Lung (tissue), 12 donors: ENCODE data around the gene GPR176. TPM values are rescaled to one million over a fixed set of nuclear protein-coding genes. Genes with fewer than 3 reads are reported as not detected.

Experiments used
- ATAC-seq: fragments of 200-7000 bp; cut with Tn5 transposase; one replicate; pipeline ENCODE4 v1.9.1; 2020; ENCODE audit warnings: moderate number of reproducible peaks; ENCODE audit not compliant: insufficient read depth, low FRiP score
- DNase-seq, 3 donors: peaks; one replicate each; pipeline ENCODE4 v3.0.0-alpha.2; 2013 to 2017
- H3K27ac ChIP-seq, 2 donors: one replicate each; pipeline ENCODE4 v1.5.1; 2013; ENCODE audit warnings: mild to moderate bottlenecking in 2 of 2, moderate library complexity in 2 of 2, control low read depth in 1 of 2, inconsistent platforms in 1 of 2, low read depth in 1 of 2, low read length in 1 of 2
- H3K27me3 ChIP-seq, 3 donors: one replicate each; pipeline ENCODE4 v1.5.1; 2013; ENCODE audit warnings: low read length in 2 of 3; ENCODE audit not compliant: control insufficient read depth in 3 of 3, insufficient read depth in 3 of 3
- H3K36me3 ChIP-seq, 4 donors: one replicate each; pipeline ENCODE4 v1.5.1; 2013; ENCODE audit warnings: low read length in 4 of 4, mild to moderate bottlenecking in 1 of 4, moderate library complexity in 1 of 4; ENCODE audit not compliant: control insufficient read depth in 4 of 4, insufficient read depth in 4 of 4
- H3K4me1 ChIP-seq, 5 donors: one replicate each; pipeline ENCODE4 v1.5.1; 2013; ENCODE audit warnings: low read length in 5 of 5, mild to moderate bottlenecking in 2 of 5, moderate library complexity in 1 of 5; ENCODE audit not compliant: control insufficient read depth in 5 of 5, insufficient read depth in 5 of 5
- H3K4me3 ChIP-seq: one replicate; pipeline ENCODE4 v1.5.1; 2013; ENCODE audit warnings: mild to moderate bottlenecking, control low read depth, moderate library complexity
- H3K9ac ChIP-seq, 2 donors: one replicate each; pipeline ENCODE4 v1.5.1; 2013; ENCODE audit warnings: low read length in 2 of 2, control low read depth in 1 of 2; ENCODE audit not compliant: insufficient read depth in 1 of 2
- H3K9me3 ChIP-seq, 4 donors: one replicate each; pipeline ENCODE4 v1.5.1; 2013; ENCODE audit warnings: low read length in 3 of 4, mild to moderate bottlenecking in 1 of 4, moderate library complexity in 1 of 4; ENCODE audit not compliant: control insufficient read depth in 4 of 4, insufficient read depth in 3 of 4
- CTCF ChIP-seq: IDR thresholded peaks from 2 replicates; pipeline ENCODE4 v1.5.1; 2012; ENCODE audit warnings: mild to moderate bottlenecking; ENCODE audit errors: control extremely low read depth, extremely low read depth
- WGBS, 2 donors: extraction: QIAGEN DNeasy Blood & Tissue Kit; methylation state at CpG; one replicate each; pipeline ENCODE4 v1.1.7; 2013; 5-methylcytosine and 5-hydroxymethylcytosine counted together
- polyA plus RNA-seq, 2 donors: library from polyadenylated mRNA; stranded (reverse); fragments of 200-250 nt; gene quantifications; one replicate each; pipeline ENCODE4 v1.2.1, GENCODE V29; 2013
- total RNA-seq, 2 donors: library from RNA; depleted of rRNA in 1 of 2; stranded (reverse); fragments of >200 nt in 1 of 2; gene quantifications; one replicate each; pipeline ENCODE4 v1.2.1, GENCODE V29; 2014 to 2021
- donor health status: control.
- donor health status: control.
- donor health status: Bipolar disorder and iron deficiency.
- donor health status: healthy.
- donor health status: DM: yes; HTN: yes; CAD: no.

GPR176 gene
- total and polyA plus RNA-seq, 4 donors: 1.7 to 9.0 (median 6.6) TPM

GRCh38 chr15:39944726-39945125 lies 24.7 kb upstream of the GPR176 start:
- H3K9me3 ChIP-seq: no peaks in the 10 kb centered on the region
- H3K9ac ChIP-seq: no peak overlapping the region
- H3K36me3 ChIP-seq: peaks cover 18 to 44% (median 32%) of the 10 kb centered on the region in 4 donors
- H3K27ac ChIP-seq: no peak overlapping the region
- H3K4me3 ChIP-seq: no peak overlapping the region
- TF ChIP-seq CTCF: no peak
- peaks cover 0 to 4% (median 0%) of the 10 kb centered on the region in 5 donors for H3K4me1 ChIP-seq
- H3K27me3 ChIP-seq: no peaks in the 10 kb centered on the region
- WGBS, 2 donors: 88 to 94% methylated on average over 4 of the region's 4 CpGs
- DNase-seq (peak in 2 of 3 donors; percentile 62 to 68), ATAC-seq (no peak)

GRCh38 chr15:39942753-39943150 lies 22.7 kb upstream of the GPR176 start:
- 94 to 96% methylated on average over 3 of the region's 3 CpGs for WGBS, 2 donors
- H3K36me3 ChIP-seq: peaks cover 22 to 48% (median 29%) of the 10 kb centered on the region in 4 donors
- no peak overlapping the region for H3K4me3 ChIP-seq
- no peaks in the 10 kb centered on the region for H3K27me3 ChIP-seq
- peaks cover 0 to 8% (median 0%) of the 10 kb centered on the region in 5 donors for H3K4me1 ChIP-seq
- H3K27ac ChIP-seq: no peak overlapping the region
- TF ChIP-seq CTCF: no peak
- H3K9me3 ChIP-seq: no peaks in the 10 kb centered on the region
- DNase-seq (no peak), ATAC-seq (no peak)
- H3K9ac ChIP-seq: no peak overlapping the region

DNA sequence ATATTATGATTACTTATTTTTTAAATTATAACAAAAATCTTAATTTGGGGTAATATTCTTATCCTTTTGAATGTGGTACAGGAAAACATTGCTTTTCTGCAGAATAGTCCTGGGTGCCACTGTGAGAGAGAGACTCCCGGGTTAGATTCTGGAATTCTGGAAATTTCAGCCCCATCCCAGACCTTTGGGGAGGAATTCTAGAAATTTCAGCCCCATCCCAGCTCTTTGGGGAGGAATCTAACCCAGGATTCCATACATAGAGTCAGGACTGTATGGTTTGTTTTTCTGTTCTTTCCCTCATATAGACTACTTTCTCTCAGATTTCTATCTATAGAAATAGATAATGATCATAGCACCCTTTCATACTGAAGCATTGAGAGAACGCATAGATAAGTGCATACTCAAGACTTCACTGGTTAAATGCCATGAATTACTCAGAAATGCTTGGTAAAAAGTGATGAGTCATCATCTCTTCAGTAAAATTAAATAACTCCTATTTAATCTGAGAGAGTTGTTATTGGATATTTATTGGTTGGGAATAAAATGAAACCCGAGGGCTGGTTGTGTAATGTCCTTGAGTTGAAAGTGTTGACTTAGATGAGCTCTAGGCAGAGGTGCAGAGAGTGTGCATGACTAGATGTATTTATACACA lies 22.2 kb upstream of the GPR176 start:
- peaks cover 18 to 45% (median 27%) of the 10 kb centered on the region in 4 donors for H3K36me3 ChIP-seq
- ATAC-seq: no peak
- no peak for DNase-seq
- 80 to 86% methylated on average over 3 of the region's 3 CpGs for WGBS, 2 donors
- H3K27me3 ChIP-seq: no peaks in the 10 kb centered on the region
- no peak overlapping the region for H3K4me3 ChIP-seq
- no peak for TF ChIP-seq CTCF
- H3K4me1 ChIP-seq: peaks cover 0 to 8% (median 0%) of the 10 kb centered on the region in 5 donors
- no peaks in the 10 kb centered on the region for H3K9me3 ChIP-seq
- no peak overlapping the region for H3K9ac ChIP-seq
- no peak overlapping the region for H3K27ac ChIP-seq
